PFSK-1 (cell line): Measurements from ENCODE around the gene FEN1. TPM values are rescaled to one million over a fixed set of nuclear protein-coding genes. Genes with fewer than 3 reads are reported as not detected.

ENCODE experiments used
- FOXP2 ChIP-seq: optimal IDR thresholded peaks from 2 replicates; pipeline ENCODE3; 2011; ENCODE audit warnings: borderline replicate concordance, control low read depth, inconsistent platforms; ENCODE audit not compliant: insufficient read depth; ENCODE audit errors: extremely low read length, extremely low read depth
- POLR2AphosphoS5 ChIP-seq: IDR thresholded peaks from 2 replicates; pipeline ENCODE4 v1.6.1; 2012; ENCODE audit warnings: low read depth, mild to moderate bottlenecking, control low read depth, low read length, moderate library complexity
- SIN3A ChIP-seq: IDR thresholded peaks from 2 replicates; pipeline ENCODE4 v1.6.1; 2012; ENCODE audit warnings: mild to moderate bottlenecking, low read length, moderate library complexity, borderline replicate concordance; ENCODE audit not compliant: insufficient read depth
- TAF1 ChIP-seq: IDR thresholded peaks from 2 replicates; pipeline ENCODE4 v1.6.1; 2012; ENCODE audit warnings: low read length, control low read depth, borderline replicate concordance; ENCODE audit not compliant: insufficient read depth
- polyA plus RNA-seq: library from polyadenylated mRNA; unstranded; fragments of >200 nt; gene quantifications from one replicate; pipeline ENCODE4 v1.2.1, GENCODE V29; 2012; ENCODE audit warnings: low read depth, missing spikeins; ENCODE audit not compliant: insufficient read length
- TF ChIP-seq, protein P1 (sequence below), 2 experiments: IDR thresholded peaks; 2 replicates each; pipeline versions ENCODE4 v1.6.1 to v1.8.0; 2011 to 2012; ENCODE audit warnings: low read depth in 2 of 2, low read length in 2 of 2, control low read depth in 1 of 2, inconsistent platforms in 1 of 2, mild to moderate bottlenecking in 1 of 2, moderate library complexity in 1 of 2; ENCODE audit not compliant: insufficient read depth in 1 of 2

Gene FEN1, protein sequence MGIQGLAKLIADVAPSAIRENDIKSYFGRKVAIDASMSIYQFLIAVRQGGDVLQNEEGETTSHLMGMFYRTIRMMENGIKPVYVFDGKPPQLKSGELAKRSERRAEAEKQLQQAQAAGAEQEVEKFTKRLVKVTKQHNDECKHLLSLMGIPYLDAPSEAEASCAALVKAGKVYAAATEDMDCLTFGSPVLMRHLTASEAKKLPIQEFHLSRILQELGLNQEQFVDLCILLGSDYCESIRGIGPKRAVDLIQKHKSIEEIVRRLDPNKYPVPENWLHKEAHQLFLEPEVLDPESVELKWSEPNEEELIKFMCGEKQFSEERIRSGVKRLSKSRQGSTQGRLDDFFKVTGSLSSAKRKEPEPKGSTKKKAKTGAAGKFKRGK
- polyA plus RNA-seq = 37.6 TPM

DNA sequence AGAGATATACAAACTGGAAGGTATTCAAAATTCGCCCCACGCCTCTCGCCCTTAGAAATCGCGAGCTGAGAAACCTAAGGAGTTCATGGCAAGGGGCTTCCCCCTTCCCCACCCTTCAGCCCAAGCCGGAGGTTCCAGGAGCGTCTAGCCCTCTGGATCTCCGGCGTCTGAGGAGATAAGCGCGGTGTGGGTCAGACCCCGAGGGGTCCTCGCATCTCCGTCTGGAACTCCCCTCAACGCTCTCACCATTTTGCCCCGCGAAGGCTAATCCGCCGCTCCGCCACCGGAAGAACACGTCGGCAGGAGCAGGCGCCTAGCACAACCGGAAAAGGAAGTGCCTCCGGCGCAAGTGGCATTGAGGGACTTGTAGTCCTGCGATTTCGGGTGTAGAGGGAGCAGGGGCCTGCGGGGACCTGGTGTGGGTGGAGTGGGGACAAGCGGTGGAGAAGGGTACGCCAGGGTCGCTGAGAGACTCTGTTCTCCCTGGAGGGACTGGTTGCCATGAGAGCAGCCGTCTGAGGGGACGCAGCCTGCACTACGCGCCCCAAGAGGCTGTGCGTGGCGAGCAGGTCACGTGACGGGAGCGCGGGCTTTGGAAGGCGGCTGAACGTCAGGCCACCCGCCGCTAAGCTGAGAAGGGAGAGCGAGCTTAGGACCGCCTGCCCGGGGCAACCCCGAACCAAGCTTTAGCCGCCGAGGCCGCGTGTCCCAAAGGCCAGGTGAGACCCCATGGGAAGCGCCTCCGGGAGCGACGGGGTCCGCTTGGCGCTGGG is at the start of gene FEN1, which contains the start of gene TMEM258:
Gene FEN1, plus strand, starts transcription at position 602 of the 773 bp plus-strand sequence. CDS start 2,451 bp downstream, outside the sequence.
Gene TMEM258, minus strand, starts transcription at position 290 of the 773 bp plus-strand sequence. Its CDS starts 41 bp downstream, at position 249.
- TF ChIP-seq, protein P1, sequence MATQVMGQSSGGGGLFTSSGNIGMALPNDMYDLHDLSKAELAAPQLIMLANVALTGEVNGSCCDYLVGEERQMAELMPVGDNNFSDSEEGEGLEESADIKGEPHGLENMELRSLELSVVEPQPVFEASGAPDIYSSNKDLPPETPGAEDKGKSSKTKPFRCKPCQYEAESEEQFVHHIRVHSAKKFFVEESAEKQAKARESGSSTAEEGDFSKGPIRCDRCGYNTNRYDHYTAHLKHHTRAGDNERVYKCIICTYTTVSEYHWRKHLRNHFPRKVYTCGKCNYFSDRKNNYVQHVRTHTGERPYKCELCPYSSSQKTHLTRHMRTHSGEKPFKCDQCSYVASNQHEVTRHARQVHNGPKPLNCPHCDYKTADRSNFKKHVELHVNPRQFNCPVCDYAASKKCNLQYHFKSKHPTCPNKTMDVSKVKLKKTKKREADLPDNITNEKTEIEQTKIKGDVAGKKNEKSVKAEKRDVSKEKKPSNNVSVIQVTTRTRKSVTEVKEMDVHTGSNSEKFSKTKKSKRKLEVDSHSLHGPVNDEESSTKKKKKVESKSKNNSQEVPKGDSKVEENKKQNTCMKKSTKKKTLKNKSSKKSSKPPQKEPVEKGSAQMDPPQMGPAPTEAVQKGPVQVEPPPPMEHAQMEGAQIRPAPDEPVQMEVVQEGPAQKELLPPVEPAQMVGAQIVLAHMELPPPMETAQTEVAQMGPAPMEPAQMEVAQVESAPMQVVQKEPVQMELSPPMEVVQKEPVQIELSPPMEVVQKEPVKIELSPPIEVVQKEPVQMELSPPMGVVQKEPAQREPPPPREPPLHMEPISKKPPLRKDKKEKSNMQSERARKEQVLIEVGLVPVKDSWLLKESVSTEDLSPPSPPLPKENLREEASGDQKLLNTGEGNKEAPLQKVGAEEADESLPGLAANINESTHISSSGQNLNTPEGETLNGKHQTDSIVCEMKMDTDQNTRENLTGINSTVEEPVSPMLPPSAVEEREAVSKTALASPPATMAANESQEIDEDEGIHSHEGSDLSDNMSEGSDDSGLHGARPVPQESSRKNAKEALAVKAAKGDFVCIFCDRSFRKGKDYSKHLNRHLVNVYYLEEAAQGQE (IDR thresholded peaks at IDR 0.05; ENCODE audit: insufficient read depth in 1 of 2, low read depth in 2 of 2, low read length in 2 of 2) = peak in 1 of 2 experiments; percentile 45; a peak in 1 of 4 replicates
- TF ChIP-seq SIN3A (no peak; the same call in 1 of the 2 replicates), POLR2AphosphoS5 (peak; percentile 93), TAF1 (0 out of 2 replicates have a peak, but pooled peaks have one; percentile 10), FOXP2 (peak; percentile 23)

DNA sequence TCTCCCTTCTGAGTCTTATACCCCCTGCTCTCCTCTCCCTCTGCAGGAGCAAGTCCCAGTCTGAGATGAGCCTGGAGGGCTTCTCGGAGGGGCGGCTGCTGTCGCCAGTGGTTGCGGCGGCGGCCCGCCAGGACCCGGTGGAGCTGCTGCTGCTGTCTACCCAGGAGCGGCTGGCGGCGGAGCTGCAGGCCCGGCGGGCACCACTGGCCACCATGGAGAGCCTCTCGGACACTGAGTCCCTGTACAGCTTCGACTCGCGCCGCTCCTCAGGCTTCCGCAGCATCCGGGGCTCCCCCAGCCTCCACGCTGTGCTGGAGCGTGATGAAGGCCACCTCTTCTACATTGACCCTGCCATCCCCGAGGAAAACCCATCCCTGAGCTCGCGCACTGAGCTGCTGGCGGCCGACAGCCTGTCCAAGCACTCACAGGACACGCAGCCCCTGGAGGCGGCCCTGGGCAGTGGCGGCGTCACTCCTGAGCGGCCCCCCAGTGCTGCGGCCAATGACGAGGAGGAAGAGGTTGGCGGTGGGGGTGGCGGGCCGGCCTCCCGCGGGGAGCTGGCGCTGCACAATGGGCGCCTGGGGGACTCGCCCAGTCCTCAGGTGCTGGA is 49.1 kb upstream of the FEN1 start:
- no peak for TF ChIP-seq POLR2AphosphoS5
- no peak for TF ChIP-seq SIN3A
- TF ChIP-seq, protein P1 (IDR thresholded peaks at IDR 0.05; ENCODE audit: insufficient read depth in 1 of 2, low read depth in 2 of 2, low read length in 2 of 2) = no peak
- TF ChIP-seq FOXP2 = no peak
- TF ChIP-seq TAF1 = no peak

DNA sequence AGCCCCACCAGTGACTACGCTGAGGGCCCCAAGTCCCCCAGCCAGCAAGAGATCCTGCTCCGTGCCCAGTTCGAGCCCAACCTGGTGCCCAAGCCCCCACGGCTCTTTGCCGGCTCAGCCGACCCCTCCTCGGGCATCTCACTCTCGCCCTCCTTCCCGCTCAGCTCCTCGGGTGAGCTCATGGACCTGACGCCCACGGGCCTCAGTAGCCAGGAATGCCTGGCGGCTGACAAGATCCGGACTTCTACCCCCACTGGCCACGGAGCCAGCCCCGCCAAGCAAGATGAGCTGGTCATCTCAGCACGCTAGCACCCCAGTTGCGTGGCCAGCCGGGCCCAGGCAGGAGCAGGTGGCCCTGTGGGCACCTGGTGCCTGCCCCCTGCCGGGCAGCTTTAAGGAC is 48.5 kb upstream of the FEN1 start:
- no peak for TF ChIP-seq FOXP2
- no peak for TF ChIP-seq SIN3A
- TF ChIP-seq, protein P1 (IDR thresholded peaks at IDR 0.05; ENCODE audit: insufficient read depth in 1 of 2, low read depth in 2 of 2, low read length in 2 of 2) = no peak
- TF ChIP-seq TAF1 = no peak
- TF ChIP-seq POLR2AphosphoS5 = no peak

DNA sequence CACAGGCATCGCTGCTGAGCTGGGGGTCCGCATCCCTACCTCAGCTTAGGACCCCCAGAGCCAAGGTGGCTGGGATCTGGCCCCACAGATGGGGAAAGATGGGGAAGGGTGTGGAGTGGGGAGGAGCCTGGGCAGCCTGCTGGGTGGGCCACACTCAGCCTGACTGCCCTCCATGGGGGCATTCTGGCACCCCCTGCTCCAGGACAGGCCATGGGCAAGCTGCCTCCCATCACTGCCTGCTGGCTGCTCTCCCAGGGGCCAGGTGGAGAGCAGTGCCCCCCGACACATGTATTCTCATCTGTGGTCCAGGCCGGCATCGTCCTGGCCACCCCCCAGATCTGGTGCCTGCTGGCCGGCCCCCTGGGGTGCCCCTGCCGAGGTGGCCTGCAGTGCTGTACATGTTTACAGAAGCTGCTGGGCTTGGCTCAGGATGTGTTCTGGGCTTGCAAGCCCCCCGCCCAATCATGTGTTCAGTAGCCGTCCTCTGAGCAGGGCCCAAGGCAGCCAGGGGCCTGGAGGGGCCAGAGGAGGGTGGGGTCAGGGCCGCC is 48.0 kb upstream of the FEN1 start:
- no peak for TF ChIP-seq SIN3A

DNA sequence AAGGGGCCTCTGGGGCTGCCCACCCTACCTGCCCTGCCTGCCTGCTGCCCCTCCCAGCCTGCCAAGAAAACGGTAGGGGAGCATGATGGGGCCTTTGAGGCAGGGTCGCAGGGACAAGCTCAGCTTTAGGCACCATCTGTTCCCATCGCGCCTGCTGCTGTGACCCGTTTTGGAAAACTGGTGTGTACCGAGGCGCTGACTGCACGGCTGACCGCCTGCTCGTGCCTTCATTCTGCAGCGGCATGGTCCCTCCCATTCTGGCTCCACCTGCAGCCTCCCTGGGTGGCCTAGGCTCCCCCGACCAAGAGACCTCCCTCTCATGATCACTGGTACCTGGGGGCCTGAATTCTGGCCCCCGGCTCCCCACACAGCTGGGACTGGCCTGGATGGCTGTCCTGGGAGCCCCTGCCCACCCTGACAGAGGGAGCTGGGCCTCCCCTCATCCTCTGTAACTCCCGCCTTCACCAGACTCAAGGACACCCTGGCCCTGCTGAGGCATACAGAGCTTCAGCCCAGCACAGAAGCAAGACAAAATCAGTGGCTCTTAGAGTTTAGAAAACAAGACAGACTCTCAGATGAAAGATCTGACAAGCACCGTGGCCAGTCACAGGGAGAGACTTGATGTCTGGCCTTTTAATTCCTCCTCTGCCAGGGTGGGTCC is 46.8 kb upstream of the FEN1 start:
- no peak for TF ChIP-seq FOXP2
- no peak for TF ChIP-seq TAF1
- no peak for TF ChIP-seq SIN3A
- no peak for TF ChIP-seq POLR2AphosphoS5
- TF ChIP-seq, protein P1 (IDR thresholded peaks at IDR 0.05; ENCODE audit: insufficient read depth in 1 of 2, low read depth in 2 of 2, low read length in 2 of 2) = no peak
